Activated CD4-positive, alpha-beta T cell treated with anti-CD3 and anti-CD28 coated beads, Interleukin-2, amount 10 ng/mL, durations not matched to agents 7 days and 5 days (primary cell): ENCODE measurements around the gene TMEM17. TPM values are rescaled to one million over a fixed set of nuclear protein-coding genes. Genes with fewer than 3 reads are reported as not detected.

Source experiments
- CTCF ChIA-PET: fragments of 350-600 bp; sonication (Branson Sonifier 250); formaldehyde crosslinking; loops from one replicate; lab custom pipeline; 2021; ENCODE audit warnings: antibody characterized with exemption; lab: Charles Lee
- POLR2A ChIA-PET: fragments of 350-600 bp; sonication (Branson Sonifier 250); formaldehyde crosslinking; loops from one replicate; lab custom pipeline; 2021; ENCODE audit warnings: antibody characterized with exemption; lab: Charles Lee
- DNase-seq: peaks from one replicate; pipeline ENCODE4 v3.0.0-alpha.2; 2020
- H3K27ac Mint-ChIP-seq: one replicate; pipeline ENCODE4 v1.8.0; 2021; ENCODE audit warnings: mild to moderate bottlenecking, moderate library complexity, mixed read lengths
- H3K27me3 Mint-ChIP-seq: one replicate; pipeline ENCODE4 v1.8.0; 2021; ENCODE audit warnings: mixed read lengths
- H3K36me3 Mint-ChIP-seq: one replicate; pipeline ENCODE4 v1.8.0; 2021; ENCODE audit warnings: low read depth, mixed read lengths
- H3K4me1 Mint-ChIP-seq: one replicate; pipeline ENCODE4 v1.8.0; 2021; ENCODE audit warnings: mixed read lengths
- H3K4me3 Mint-ChIP-seq: one replicate; pipeline ENCODE4 v1.8.0; 2021; ENCODE audit warnings: mild to moderate bottlenecking, moderate library complexity, mixed read lengths
- H3K9me3 Mint-ChIP-seq: one replicate; pipeline ENCODE4 v1.8.0; 2021; ENCODE audit warnings: mixed read lengths
- total RNA-seq, 2 experiments: library from RNA; stranded (reverse); gene quantifications; one replicate each; pipeline ENCODE4 v1.2.3, GENCODE V29; 2021

The TMEM17 gene
- total RNA-seq, 2 experiments from 2014 or later = not detected

DNA sequence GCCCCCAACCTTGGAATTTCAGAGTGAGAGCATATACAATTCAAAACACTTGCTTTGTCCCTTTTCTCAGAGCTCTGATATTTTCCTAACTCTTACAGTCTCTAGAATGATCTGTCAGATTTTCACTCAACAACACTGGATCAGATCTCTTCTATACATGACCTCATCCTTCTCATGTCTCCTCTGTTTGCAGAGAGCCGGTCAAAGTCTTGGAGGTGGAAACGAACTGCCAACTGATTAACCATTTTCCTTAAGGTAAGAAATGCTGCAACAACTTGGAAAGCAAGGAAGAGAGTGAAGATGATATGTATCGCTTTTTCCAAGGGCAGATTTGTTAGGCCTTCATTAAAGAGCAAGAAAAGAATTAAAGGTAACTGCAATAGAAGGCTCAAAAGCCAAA, 4.9 kb downstream of the TMEM17 start:
- ChIA-PET POLR2A (no interaction called here), CTCF (interaction anchor here (0.6 kb wide), 1 partner anchor 143 kb away, joined by 3 read pairs; no protein-coding TSS in a partner anchor)
- Mint-ChIP-seq H3K9me3 (no peaks in the 10 kb centered on the region), H3K4me1 (peaks cover 3% of the 10 kb centered on the region), H3K36me3 (no peaks in the 10 kb centered on the region), H3K4me3 (no peak overlapping the region), H3K27ac (no peak overlapping the region), H3K27me3 (peaks cover 9% of the 10 kb centered on the region)
- no peak for DNase-seq

DNA sequence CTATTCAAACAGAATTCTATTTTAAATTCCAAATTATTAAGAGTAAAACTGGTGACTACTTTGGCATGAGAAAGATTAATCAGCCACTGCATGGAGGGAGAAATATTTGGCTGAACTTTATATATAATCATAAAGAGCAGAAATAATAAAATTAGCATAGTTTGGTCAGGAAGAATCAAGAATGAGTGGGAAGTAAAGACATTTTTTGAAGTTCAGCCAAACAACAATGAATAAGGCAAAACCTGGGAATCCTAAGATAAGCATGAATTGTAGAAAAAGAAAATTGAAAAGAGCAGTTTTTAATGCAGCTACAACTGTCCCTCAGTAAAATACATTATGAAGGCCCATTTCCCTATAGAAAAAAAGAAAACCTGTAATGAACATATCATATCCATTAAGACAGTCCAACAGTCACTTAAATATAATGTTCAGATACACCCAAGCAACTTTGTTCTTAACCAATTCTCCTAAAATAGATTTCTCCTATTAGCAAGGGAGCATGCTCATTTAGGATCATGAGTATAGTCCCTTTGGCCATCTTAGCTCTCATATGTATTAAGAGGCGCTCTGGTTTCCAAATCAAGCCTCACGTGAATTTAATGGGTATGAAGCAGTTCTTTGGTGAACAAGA, 6.5 kb downstream of the TMEM17 start:
- H3K4me3 Mint-ChIP-seq = no peak overlapping the region
- ChIA-PET POLR2A (no interaction called here), CTCF (no interaction called here)
- H3K36me3 Mint-ChIP-seq = no peaks in the 10 kb centered on the region
- peaks cover 5% of the 10 kb centered on the region for H3K27me3 Mint-ChIP-seq
- no peaks in the 10 kb centered on the region for H3K4me1 Mint-ChIP-seq
- no peak overlapping the region for H3K27ac Mint-ChIP-seq
- no peaks in the 10 kb centered on the region for H3K9me3 Mint-ChIP-seq
- no peak for DNase-seq

DNA sequence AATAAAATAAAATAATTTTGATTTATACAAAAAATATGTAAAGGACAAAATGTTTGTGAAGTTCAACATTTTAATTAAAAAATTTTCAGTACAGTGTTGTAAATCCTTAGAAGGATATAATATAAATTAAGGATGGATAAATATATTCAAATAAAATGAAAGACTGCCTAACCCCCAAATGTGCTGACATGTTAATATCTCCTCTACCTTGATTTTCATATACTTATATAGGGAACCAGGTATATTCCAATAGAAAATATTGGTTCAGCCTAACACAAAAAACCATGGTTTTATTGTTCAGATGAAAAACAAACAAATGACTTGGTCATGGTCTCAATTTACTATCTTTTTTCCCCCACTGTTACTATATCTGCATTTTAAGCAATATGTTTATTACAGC, 7.3 kb downstream of the TMEM17 start:
- Mint-ChIP-seq H3K9me3 (no peaks in the 10 kb centered on the region), H3K27ac (no peak overlapping the region), H3K36me3 (no peaks in the 10 kb centered on the region), H3K4me1 (no peaks in the 10 kb centered on the region), H3K4me3 (no peak overlapping the region), H3K27me3 (peaks cover 5% of the 10 kb centered on the region)
- POLR2A ChIA-PET = no interaction called here
- DNase-seq = no peak
- CTCF ChIA-PET = no interaction called here

DNA sequence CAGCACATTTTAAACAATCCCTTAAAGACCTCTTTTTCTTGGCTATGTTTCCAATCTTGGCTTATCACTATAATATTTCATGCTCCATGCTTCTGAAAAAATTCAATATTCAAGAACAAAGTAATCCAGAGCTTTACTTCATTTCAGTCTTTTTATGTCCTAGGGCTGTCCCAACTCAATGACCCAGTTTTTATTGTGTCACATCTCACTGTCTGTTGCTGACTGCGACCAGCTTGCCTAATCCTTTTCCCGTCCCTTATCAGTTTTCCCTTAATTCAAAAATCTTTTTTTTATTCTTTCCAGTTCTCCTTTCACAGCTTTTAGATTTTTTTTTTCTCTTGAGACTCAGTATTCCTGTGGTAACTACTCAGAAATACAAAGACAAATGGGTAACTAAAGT, 10.2 kb downstream of the TMEM17 start:
- H3K36me3 Mint-ChIP-seq = no peaks in the 10 kb centered on the region
- H3K4me1 Mint-ChIP-seq = no peaks in the 10 kb centered on the region
- peaks cover 2% of the 10 kb centered on the region for H3K27me3 Mint-ChIP-seq
- H3K4me3 Mint-ChIP-seq = no peak overlapping the region
- ChIA-PET CTCF (no interaction called here), POLR2A (no interaction called here)
- no peaks in the 10 kb centered on the region for H3K9me3 Mint-ChIP-seq
- H3K27ac Mint-ChIP-seq = no peak overlapping the region
- no peak for DNase-seq

DNA sequence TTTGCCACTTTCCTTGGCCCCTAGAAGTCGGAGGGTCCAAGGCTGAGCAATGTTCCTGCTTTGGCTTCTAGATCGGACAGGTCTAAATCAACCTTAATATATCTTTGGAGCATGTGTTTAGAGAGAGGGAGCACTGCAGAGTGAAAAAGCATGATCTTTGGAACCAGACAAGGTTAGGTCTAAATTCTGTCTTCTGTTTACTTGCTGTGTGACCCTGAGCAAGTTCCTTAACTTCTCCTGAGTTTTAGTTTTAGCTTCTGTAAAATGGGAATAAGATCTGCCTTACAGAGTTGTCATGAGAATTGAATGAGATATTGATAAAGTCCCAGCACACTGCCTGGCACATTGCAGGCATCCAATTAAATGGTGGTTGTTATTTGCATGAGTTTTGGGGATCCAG, 13.9 kb downstream of the TMEM17 start:
- Mint-ChIP-seq H3K36me3 (no peaks in the 10 kb centered on the region), H3K9me3 (no peaks in the 10 kb centered on the region), H3K27ac (no peak overlapping the region), H3K4me3 (no peak overlapping the region), H3K27me3 (no peaks in the 10 kb centered on the region), H3K4me1 (no peaks in the 10 kb centered on the region)
- ChIA-PET POLR2A (no interaction called here), CTCF (interaction anchor here (1.5 kb wide), 1 partner anchor 35 kb away, joined by 5 read pairs; no protein-coding TSS in a partner anchor)
- DNase-seq = no peak

DNA sequence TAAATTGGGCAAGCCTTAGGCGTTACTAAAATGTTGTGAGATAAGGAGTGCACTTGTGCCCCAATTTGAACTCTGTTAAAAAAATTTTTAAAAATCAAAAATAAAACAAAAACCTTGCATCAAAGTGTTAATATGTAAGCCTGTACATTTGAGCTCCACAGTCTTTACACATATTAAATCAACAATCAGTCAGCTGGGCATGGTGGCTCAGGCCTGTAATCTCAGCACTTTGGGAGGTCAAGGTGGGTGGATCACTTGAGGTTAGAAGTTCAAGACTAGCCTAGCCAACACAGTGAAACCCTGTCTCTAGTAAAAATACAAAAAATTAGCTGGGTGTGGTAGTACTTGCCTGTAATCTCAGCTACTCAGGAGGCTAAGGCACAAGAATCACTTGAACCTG, 16.3 kb downstream of the TMEM17 start:
- Mint-ChIP-seq H3K36me3 (no peaks in the 10 kb centered on the region), H3K9me3 (no peaks in the 10 kb centered on the region), H3K4me1 (no peaks in the 10 kb centered on the region), H3K27ac (no peak overlapping the region), H3K27me3 (no peaks in the 10 kb centered on the region), H3K4me3 (no peak overlapping the region)
- ChIA-PET POLR2A (no interaction called here), CTCF (no interaction called here)
- no peak for DNase-seq

DNA sequence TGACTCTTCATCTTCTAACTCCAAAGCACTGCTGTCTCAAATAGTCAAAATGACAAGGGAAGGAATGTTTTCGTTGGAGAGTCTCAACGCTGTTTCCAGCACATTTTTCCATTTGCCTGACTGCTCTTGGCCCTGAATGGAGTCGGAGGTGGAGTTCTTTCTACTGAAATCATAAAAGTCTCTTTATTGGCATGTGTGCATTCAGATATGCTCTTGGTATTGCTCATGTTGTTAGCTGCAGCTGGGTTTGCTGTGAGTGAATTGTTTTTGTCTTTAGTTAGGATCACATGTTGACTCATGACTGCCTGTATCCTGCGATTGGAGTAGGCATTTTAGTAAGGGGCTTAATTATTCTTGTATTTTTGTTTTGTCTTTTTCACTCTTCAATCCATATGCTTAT, 16.8 kb downstream of the TMEM17 start:
- Mint-ChIP-seq H3K27me3 (no peaks in the 10 kb centered on the region), H3K27ac (no peak overlapping the region), H3K4me1 (no peaks in the 10 kb centered on the region), H3K9me3 (no peaks in the 10 kb centered on the region), H3K4me3 (no peak overlapping the region), H3K36me3 (no peaks in the 10 kb centered on the region)
- POLR2A ChIA-PET = no interaction called here
- DNase-seq = no peak
- CTCF ChIA-PET = no interaction called here

DNA sequence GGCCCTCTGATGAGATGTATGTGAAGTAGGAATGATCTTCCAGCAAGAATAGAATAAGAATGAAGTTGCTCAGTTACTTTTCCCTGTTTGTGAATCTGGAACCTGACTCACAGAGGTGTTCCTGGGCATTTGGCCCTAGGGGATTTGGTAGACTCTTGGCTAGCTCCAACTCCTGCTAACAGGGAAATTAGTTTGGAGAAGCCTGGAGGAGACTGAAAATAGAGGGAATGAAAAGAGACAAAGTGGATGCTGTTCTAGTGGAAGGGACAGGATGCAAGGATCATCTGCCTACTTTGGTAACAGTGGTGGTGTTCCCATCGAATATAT, 19.6 kb downstream of the TMEM17 start:
- Mint-ChIP-seq H3K36me3 (no peaks in the 10 kb centered on the region), H3K27me3 (no peaks in the 10 kb centered on the region), H3K4me1 (no peaks in the 10 kb centered on the region), H3K9me3 (no peaks in the 10 kb centered on the region), H3K4me3 (no peak overlapping the region), H3K27ac (no peak overlapping the region)
- CTCF ChIA-PET = interaction anchor here (1.0 kb wide), 1 partner anchor 292 kb away, joined by 3 read pairs; no protein-coding TSS in a partner anchor
- POLR2A ChIA-PET = no interaction called here
- DNase-seq = no peak

DNA sequence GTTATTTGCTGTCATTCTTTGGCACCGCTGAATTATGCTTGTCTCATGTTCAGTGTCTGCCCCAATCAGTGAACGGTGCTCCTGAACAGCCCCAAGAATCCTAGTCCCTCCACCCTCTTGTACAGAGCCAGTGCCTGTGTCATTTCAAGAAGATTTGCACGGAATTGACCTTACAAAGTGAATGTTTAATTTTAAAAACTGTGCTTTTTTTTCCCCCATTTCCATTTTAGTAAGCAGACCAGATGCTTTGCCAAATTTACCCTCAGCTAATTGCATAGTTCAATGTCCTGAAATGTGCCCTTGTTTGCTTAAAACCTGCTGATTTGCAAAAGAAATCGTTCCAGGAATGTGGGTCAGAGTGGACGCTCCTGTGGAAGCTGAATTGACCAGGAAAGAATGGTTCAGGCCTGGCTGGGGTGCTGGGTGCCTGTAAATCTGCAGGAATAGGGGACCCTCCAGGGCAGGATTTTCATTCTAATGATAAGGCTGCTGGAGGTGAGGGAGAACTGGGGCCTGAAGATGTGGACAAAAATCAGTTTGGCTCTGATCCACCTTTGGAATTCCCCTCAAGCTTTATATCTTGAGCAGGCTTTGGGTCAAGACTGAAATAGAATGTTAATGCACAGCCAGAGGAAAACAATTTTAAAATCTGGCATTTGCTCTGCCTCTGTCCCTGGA, 20.1 kb downstream of the TMEM17 start:
- Mint-ChIP-seq H3K9me3 (no peaks in the 10 kb centered on the region), H3K27ac (no peak overlapping the region), H3K4me1 (no peaks in the 10 kb centered on the region), H3K36me3 (no peaks in the 10 kb centered on the region), H3K4me3 (no peak overlapping the region), H3K27me3 (peaks cover 5% of the 10 kb centered on the region)
- no peak for DNase-seq
- CTCF ChIA-PET = interaction anchor here (1.0 to 1.2 kb wide), 2 partner anchors 29 to 293 kb away, joined by 3 read pairs; no protein-coding TSS in a partner anchor
- POLR2A ChIA-PET = no interaction called here

DNA sequence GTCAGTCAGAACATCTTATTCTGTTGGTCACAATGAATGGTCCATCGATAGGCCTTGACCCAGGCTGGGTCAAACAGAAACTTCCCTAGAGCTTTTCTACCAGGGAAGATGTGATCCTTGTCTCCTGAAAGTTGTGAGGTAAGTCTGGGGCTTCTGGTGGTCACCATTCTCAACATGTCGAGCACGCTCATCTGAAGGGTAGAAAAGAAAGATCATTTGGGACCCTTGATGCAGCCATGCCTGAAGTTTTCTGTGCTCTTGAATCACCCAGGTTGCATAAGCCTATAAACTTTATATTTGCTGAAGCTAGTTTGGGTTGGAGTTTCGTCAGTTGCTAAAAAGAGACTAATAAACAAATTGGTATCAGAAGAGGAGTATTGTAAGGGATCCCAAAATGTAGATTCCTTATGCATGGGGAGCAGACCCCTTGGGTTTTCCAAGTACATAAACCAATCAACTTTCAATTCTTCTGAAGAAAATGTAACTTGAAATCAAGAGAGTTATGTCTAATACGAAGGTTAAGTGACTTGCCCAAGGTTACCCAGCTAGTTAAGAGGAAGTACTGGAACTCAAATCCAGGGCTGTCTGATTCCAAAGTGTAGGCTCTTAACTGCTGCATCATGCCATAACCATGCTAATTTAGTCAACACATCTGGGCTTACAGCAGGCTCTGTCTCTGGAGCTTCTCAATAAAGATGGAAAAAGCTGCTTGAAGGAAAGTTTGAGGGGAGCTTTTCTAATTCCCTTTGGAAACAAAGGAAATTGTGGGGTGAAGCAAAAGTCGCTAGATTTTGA, 23.2 kb downstream of the TMEM17 start:
- no peaks in the 10 kb centered on the region for H3K9me3 Mint-ChIP-seq
- no peaks in the 10 kb centered on the region for H3K4me1 Mint-ChIP-seq
- ChIA-PET POLR2A (no interaction called here), CTCF (interaction anchor here (0.5 kb wide), 1 partner anchor 138 kb away, joined by 3 read pairs; no protein-coding TSS in a partner anchor)
- no peaks in the 10 kb centered on the region for H3K36me3 Mint-ChIP-seq
- H3K27me3 Mint-ChIP-seq = peaks cover 9% of the 10 kb centered on the region
- no peak overlapping the region for H3K27ac Mint-ChIP-seq
- DNase-seq = no peak
- no peak overlapping the region for H3K4me3 Mint-ChIP-seq

DNA sequence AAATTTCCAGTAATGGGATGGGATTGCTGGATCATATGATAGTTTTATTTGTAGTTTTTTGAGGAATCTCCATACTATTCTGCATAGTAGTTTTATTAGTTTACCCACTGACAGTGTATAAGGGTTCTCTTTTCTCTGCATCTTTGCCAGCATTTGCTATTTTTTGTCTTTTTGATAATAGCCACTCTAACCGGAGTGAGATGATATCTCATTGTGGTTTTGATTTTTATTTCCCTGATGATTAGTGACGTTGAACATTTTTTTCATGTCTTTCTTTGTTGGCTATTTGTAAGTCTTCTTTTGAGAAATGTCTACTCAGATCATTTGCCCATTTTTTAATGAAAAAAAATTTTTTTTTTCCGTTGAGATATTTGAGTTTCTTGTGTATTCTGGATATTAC, 26.1 kb downstream of the TMEM17 start:
- DNase-seq = no peak
- Mint-ChIP-seq H3K27ac (no peak overlapping the region), H3K4me1 (peaks cover 3% of the 10 kb centered on the region), H3K27me3 (peaks cover 13% of the 10 kb centered on the region), H3K4me3 (no peak overlapping the region), H3K36me3 (no peaks in the 10 kb centered on the region), H3K9me3 (no peaks in the 10 kb centered on the region)
- ChIA-PET CTCF (no interaction called here), POLR2A (no interaction called here)

DNA sequence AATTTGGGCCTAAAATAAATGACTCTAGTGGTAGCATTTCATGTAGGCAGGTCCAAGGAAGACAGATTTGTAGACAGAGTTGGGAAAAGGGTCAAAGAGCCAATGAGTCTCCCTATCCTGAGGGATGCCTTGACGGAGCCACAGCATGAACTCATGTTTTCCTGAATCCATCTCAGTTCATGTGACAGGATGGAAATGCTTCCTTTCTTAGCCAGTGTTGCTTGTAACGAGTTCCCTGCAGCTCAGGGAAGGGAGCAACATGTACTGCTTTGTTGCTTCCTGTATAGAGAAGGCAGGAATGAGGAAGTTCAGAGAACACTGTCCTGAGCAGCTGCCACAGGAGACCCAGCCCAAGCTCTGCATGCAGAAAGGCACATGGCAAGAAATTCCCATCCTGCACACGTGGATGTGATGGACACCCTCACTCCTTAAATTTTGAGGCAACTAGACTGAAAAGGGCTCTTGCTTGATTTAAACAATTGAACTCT, 27.9 kb downstream of the TMEM17 start:
- Mint-ChIP-seq H3K4me3 (no peak overlapping the region), H3K9me3 (no peaks in the 10 kb centered on the region), H3K36me3 (no peaks in the 10 kb centered on the region), H3K27ac (no peak overlapping the region), H3K27me3 (peaks cover 13% of the 10 kb centered on the region), H3K4me1 (peaks cover 3% of the 10 kb centered on the region)
- CTCF ChIA-PET = no interaction called here
- no peak for DNase-seq
- POLR2A ChIA-PET = no interaction called here

DNA sequence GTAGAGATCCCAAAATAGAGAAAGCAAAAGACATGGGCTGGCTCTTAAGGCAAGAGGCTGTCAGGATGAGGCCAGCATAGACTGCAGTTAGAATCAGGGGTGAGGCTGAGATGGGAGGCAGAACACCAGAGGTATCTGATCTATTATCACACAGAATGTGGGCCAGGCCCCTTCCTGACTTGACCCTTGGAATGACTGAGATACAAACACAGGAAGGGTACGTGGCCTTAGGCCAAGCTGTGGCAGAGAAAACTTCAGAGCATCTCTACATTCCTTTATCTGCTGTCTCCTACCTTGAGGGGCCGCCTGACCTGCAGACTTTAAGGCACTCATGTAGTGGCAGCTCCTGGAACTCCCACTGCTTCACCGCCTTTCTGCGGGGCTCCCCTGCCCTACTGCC, 28.4 kb downstream of the TMEM17 start:
- H3K4me3 Mint-ChIP-seq = no peak overlapping the region
- H3K4me1 Mint-ChIP-seq = peaks cover 3% of the 10 kb centered on the region
- no peak overlapping the region for H3K27ac Mint-ChIP-seq
- no peaks in the 10 kb centered on the region for H3K36me3 Mint-ChIP-seq
- CTCF ChIA-PET = no interaction called here
- peaks cover 13% of the 10 kb centered on the region for H3K27me3 Mint-ChIP-seq
- POLR2A ChIA-PET = no interaction called here
- no peaks in the 10 kb centered on the region for H3K9me3 Mint-ChIP-seq
- DNase-seq = no peak
